Measurements from ENCODE around the gene KCTD1.

KCTD1 gene

DNA sequence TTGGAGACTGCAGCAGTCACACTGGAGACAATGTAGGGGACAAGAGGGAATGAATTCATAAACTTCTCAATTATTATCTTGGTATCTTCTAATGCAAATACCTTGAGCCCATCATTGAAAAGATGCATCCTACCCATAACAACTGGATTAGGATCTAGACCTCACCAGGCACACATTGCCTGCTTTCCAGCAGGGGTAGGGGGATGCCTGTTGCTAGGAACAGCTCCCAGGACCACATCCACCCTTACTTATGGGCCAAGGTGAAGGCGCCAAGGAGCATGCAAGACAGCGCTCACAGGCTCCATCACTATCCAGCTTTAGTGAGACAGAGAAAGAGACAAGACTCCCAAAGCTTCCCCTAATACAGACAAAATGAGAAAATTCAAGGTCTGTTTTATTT lies 24.4 kb downstream of the KCTD1 start:
- DNase-seq (ENCODE audit: low read depth in 2 of 2), result no peak

- no peak for DNase-seq (ENCODE audit: low read depth in 2 of 2)
These were observed 26.7 kb downstream of the KCTD1 start for GRCh38 chr18:26521617-26522016.

GRCh38 chr18:26520974-26521373 lies 27.4 kb downstream of the KCTD1 start:
- DNase-seq (ENCODE audit: low read depth in 2 of 2), result no peak

DNA sequence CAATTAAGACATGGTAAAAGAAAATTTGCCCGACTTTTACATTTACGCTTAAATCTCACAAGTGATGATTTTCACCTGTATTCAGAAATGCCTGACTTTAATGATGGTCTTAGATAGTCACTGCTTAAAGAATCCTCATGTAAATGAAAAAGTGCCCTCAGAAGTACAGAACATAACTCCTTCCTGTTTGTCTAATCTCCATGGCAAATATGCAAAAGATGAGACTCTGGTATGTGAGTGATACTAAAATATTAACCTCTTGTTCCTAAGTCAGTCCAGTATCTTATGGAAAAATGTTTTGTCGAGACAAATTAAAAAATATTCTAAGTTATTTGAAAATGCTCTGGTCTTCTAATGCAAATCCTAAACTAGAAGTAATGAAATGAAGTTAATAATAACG lies 29.2 kb downstream of the KCTD1 start:
- no peak for DNase-seq (ENCODE audit: low read depth in 2 of 2)

- DNase-seq (ENCODE audit: low read depth in 2 of 2), result no peak
These were observed 31.4 kb downstream of the KCTD1 start for GRCh38 chr18:26516964-26517363.

- DNase-seq (ENCODE audit: low read depth in 2 of 2), result no peak
These were observed 32.5 kb downstream of the KCTD1 start for GRCh38 chr18:26515643-26516487.

DNA sequence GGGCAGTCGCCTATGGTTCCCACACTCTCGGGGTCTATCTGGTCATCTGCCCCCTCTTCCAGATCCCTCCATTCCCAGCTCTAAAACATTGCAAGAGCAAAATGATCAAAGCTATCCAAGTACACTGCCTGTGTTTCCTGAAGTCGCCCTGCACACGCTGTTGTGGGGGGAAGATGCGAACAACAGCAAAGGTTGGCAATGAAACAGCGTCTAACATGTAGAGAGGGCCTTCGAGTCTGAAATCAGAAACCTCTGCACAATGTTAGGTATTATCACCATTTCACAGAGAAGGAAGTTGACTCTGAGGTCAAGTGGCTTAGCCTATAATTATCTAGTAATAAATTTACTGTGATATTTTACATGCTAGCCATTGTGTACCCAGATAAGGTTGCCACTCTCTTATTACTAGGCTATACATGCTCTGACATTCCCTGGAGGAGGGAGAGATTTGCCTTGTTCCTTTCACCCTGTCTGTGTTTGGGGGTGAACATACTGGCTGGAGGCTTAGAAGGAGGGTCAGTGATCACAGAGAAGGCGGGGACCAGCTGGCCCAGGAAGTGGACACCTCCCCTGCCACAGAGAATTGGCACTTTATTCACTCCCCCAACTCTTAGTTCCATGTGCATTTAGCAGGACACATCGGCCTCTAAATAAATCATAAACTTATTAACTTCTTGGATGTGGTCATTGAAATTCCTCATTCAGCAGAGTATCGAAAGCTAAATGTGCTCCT lies 36.8 kb downstream of the KCTD1 start:
- DNase-seq (ENCODE audit: low read depth in 2 of 2), result no peak

- DNase-seq (ENCODE audit: low read depth in 2 of 2), result no peak
These were observed 38.0 kb downstream of the KCTD1 start for GRCh38 chr18:26510337-26510736.

- DNase-seq (ENCODE audit: low read depth in 2 of 2), result no peak
These were observed 42.3 kb downstream of the KCTD1 start for GRCh38 chr18:26506012-26506411.

DNA sequence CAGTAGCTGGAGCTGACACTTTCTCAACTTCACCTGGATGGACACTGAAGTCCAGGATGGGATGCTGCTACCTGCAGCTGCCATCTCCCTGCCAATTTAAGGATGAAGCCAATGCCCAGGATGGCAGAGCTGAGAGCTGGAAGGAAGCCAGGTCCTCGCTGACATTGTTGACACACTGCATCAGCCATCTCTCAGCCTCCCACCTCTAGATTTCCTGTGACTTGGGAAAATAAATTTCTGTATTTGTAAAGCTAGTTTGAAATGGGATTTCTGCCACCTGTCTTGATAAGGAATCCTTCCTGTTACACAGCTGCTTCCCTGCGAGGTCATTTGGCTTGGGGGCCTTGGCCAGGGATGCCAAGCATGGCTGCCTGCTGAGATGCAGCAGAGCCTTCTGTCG lies 43.5 kb downstream of the KCTD1 start:
- DNase-seq (ENCODE audit: low read depth in 2 of 2), result no peak

DNA sequence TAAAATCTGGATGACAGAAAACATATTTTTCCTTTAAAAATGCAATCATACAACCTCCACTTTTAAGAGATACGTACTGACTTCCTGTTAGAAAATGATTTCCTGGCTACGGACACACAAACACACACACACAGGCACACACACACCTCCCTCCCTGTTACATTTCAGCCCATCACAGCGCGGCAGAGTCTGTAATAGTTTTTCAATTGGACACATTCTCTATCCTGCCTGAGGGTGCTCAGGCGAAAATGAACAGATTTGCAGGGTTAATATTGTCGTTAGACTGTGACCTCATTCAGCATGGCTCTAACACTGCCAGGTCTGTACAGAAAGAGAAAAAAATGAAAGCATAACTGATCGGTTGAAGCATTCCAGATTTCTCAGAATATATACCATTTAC lies 45.0 kb downstream of the KCTD1 start:
- no peak for DNase-seq (ENCODE audit: low read depth in 2 of 2)

DNA sequence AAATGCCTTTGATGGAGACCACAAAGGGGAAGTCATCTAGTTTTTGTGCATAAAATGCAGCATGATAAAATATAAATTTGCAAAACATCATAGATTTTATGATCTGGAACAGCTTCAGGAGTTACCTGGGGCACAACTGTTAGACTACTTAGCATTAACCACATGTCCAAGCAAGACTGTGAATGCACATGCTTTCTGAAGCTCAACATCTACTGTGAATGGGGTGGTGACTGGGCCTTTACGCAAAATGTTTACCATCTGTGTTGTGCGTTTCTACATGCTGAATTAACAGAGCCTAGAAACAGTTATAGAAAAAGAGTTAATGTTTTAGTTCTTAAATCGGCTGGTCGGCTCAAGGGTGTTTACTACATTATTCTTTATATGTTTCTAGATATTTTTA lies 45.5 kb downstream of the KCTD1 start:
- no peak for DNase-seq (ENCODE audit: low read depth in 2 of 2)

DNA sequence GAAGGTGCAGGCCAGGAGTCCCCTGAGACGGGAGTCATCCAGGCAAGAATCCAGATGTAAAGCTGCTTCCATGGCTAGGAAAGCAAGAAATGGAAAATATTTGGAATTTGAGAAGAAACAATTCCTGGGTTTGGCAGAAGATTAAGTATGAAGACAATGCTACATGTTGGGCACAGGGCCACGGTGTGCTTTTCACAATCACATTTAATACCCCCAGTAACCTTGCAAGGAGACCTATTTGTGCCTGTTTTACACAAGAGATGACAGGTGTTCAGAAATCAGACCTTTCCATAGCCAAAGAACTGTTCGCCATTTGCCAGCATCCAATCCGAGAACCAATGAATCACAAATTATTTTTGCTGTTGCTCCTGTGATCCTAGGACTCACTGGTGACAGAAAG lies 50.5 kb downstream of the KCTD1 start:
- no peak for DNase-seq (ENCODE audit: low read depth in 2 of 2)

DNA sequence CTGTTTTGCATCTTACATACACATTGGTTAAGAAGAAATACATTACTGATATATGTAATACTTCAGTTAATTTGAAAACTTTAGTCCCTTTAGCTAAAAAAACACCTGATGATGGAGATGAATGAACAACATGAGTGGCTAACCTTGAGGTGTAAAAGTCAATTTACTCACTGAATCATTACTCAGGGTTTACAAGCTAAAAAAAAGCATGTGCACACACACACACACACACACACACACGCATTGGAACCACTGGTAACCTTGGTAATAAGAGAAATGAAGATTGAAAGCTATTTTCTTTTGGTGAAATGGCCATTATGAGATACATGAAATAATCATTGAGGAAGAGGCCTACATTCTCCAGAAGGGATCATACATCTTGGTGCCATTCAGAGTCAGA lies 51.8 kb downstream of the KCTD1 start:
- DNase-seq (ENCODE audit: low read depth in 2 of 2), result no peak

GRCh38 chr18:26495287-26495686 lies 53.1 kb downstream of the KCTD1 start:
- no peak for DNase-seq (ENCODE audit: low read depth in 2 of 2)

GRCh38 chr18:26493021-26493420 lies 55.3 kb downstream of the KCTD1 start:
- no peak for DNase-seq (ENCODE audit: low read depth in 2 of 2)

DNA sequence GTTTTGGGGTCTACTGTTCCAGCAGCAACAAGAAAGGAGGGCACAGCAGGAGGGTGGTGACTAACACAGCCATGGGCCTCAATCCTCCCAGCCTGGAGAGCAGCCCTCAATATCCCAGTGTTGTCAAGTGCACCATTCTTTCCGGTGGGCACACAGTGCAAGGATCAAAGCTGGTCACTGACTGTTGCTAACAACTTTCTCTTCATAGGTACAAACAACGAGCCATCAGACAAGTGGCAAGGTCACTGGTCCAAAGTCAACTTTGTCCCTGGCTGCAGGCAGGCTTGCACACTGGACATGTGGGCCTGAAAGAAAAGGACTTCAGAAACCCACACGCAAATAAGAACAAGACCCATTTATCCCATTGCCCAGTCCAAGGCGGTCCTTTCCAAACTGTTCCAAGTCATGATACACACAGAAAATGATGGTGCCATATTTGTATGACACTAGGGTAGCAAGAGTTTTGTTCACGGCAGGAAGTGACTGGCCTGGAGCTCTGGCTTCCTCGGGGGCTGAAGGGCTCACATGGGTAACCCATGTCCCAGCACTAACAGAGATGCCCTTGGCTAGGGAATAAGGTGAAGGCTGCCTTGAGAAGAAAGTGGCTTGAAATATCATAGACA lies 57.0 kb downstream of the KCTD1 start:
- no peak for DNase-seq (ENCODE audit: low read depth in 2 of 2)

DNA sequence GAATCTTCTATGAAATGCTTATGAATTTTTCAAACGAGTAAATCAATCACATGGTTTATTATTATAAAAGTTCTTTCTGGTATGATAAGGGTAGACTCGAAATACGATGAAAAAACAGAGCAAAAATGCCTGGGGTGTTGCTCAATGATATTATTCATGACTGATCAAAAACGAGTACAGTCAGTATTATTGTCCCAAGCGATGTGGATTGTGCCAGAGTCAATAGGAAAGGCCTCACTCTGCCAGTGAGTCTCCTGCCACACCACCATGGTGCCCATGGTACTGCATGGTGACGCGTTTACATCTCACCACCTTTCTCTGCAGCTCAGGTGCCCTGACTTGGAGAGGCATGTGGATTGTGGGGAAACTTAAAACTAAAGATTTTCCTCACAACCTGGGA lies 58.5 kb downstream of the KCTD1 start:
- DNase-seq (ENCODE audit: low read depth in 2 of 2), result no peak

GRCh38 chr18:26489191-26489590 lies 59.2 kb downstream of the KCTD1 start:
- DNase-seq (ENCODE audit: low read depth in 2 of 2), result no peak

DNA sequence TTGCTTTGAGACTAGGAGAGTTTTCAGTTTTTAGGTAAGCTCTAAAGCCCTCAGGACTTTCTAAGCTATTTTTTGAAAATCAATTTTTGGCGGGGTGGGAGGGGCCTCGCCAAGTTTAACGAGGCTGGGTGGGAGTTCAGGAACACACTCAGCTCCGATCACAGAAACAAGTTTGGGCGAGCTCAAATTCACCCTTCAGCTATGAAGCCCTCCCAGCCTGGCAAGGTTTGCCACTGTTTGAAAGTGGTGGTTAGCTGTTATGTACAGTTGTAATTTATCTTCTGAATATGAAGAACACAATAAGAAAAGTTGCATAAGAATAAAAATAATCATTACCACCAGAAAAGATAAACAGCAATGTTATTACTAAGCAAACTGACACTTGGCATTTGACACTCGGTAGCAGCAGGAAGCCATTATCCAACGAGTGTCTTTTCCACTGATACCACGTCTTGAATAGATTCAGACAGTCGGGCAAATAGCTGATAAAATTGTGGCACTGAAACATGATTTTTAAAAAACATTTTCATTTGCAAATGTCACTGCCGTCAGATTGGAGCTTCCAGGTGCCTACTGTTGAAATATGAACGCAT lies 59.8 kb downstream of the KCTD1 start:
- DNase-seq (ENCODE audit: low read depth in 2 of 2), result no peak

DNA sequence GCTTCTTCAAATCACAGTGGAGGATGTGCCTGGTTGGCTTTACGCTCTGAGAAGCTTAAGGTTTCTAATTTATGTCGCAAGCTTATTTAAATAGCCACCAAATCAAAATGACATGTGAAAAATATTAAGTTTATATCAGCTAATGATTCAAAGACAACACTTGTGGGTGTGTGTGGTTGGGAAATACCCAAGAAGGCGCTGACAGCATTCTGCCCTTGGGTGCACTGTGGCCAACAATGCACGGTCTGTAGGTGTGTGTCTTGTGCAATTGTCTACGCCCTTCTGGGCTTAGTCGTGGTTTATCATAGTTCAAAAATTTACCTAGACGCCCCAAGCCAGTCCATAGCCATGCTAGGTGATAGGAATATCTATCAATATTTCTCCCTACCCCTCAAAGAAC lies 60.9 kb downstream of the KCTD1 start:
- DNase-seq (ENCODE audit: low read depth in 2 of 2), result peak; percentile 4 to 16

DNA sequence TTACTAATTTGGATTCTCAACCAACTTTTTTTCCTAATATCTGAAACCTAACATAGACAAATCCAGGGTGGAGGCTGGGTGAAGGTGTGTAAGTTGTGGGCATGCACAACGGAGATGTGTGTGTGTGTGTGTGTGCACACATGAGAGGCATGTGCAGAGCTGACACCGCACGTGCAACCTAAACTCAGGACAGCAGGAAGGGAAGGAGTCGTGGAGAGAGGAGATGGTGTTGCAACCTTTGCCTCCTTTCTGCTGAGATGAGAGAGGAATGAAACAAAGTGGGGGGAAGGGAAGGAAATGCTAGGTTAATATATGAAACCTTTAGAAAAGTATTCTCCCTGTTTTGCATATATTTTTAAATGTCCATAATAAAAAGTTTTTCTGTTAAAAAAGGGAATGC lies 64.7 kb downstream of the KCTD1 start:
- DNase-seq (ENCODE audit: low read depth in 2 of 2), result no peak

DNA sequence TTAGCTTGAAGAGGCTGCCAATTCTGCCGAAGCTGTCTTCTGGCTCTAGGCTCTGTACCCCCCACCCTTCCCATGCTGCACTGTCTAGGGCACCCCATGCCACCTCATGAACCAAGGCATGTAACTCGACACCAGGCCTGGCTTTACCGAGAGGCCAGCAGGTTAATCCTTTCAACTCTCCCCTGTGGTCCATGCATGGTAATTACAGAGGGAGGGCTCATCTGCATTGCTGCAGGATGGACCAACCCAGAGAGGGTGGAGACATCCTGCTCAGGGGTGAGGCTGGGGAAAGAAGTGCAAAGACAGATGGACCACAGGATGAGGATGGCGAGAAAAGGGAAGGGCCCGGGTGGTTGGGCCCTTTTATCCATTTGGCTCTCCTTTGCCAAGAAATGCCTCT lies 65.8 kb downstream of the KCTD1 start:
- no peak for DNase-seq (ENCODE audit: low read depth in 2 of 2)
